HS-27A (cell line): ENCODE data around the gene MGST2.

Experiments
- DNase-seq: peaks from one replicate; pipeline ENCODE4 v3.0.0-alpha.2; 2012; ENCODE audit warnings: low read depth, missing footprints

MGST2 gene

GRCh38 chr4:139704915-139705485, 39.4 kb downstream of the MGST2 start:
- no peak for DNase-seq

GRCh38 chr4:139709660-139710059, 44.0 kb downstream of the MGST2 start:
- DNase-seq, result no peak

GRCh38 chr4:139710073-139710472, 44.5 kb downstream of the MGST2 start:
- no peak for DNase-seq

GRCh38 chr4:139711461-139711860, 45.8 kb downstream of the MGST2 start:
- no peak for DNase-seq

GRCh38 chr4:139712882-139713281, 47.3 kb downstream of the MGST2 start:
- DNase-seq, result no peak

- no peak for DNase-seq
Measured at GRCh38 chr4:139715746-139716391, 50.2 kb downstream of the MGST2 start.

- DNase-seq, result no peak
Measured at GRCh38 chr4:139718358-139718757, 52.7 kb downstream of the MGST2 start.

- DNase-seq, result no peak
Measured at GRCh38 chr4:139718833-139719232, 53.2 kb downstream of the MGST2 start.

- DNase-seq, result no peak
Measured at GRCh38 chr4:139719381-139720101, 53.9 kb downstream of the MGST2 start.

GRCh38 chr4:139720806-139721205, 55.2 kb downstream of the MGST2 start:
- no peak for DNase-seq

GRCh38 chr4:139721789-139722188, 56.2 kb downstream of the MGST2 start:
- no peak for DNase-seq

- no peak for DNase-seq
Measured at GRCh38 chr4:139725236-139725635, 59.6 kb downstream of the MGST2 start.

GRCh38 chr4:139726615-139727014, 61.0 kb downstream of the MGST2 start:
- DNase-seq, result no peak

- DNase-seq, result no peak
Measured at GRCh38 chr4:139728146-139728545, 62.5 kb downstream of the MGST2 start.

GRCh38 chr4:139728840-139729239, 63.2 kb downstream of the MGST2 start:
- DNase-seq, result no peak

- no peak for DNase-seq
Measured at GRCh38 chr4:139732991-139733570, 67.5 kb downstream of the MGST2 start.

GRCh38 chr4:139734201-139734874, 68.7 kb downstream of the MGST2 start:
- no peak for DNase-seq

- peak; percentile 15 for DNase-seq
Measured at GRCh38 chr4:139734875-139735380, 69.3 kb downstream of the MGST2 start.

- no peak for DNase-seq
Measured at GRCh38 chr4:139735381-139736273, 70.0 kb downstream of the MGST2 start.

GRCh38 chr4:139736274-139736660, 70.6 kb downstream of the MGST2 start:
- no peak for DNase-seq

- DNase-seq, result no peak
Measured at GRCh38 chr4:139736661-139737060, 71.0 kb downstream of the MGST2 start.
